Measurements from ENCODE around the gene CGNL1. TPM values are rescaled to one million over a fixed set of nuclear protein-coding genes. Genes with fewer than 3 reads are reported as not detected.

Gene CGNL1
- total RNA-seq, 1 experiment from 2014 or later: 3.3 TPM

- Mint-ChIP-seq H3K4me3 (ENCODE audit: low read depth, unreplicated experiment) (no peak overlapping the region), H3K4me1 (ENCODE audit: low read depth, unreplicated experiment) (peaks cover 26% of the 10 kb centered on the region), H3K9me3 (ENCODE audit: low read depth, unreplicated experiment) (no peaks in the 10 kb centered on the region), H3K36me3 (ENCODE audit: insufficient read depth, unreplicated experiment) (peaks cover 7% of the 10 kb centered on the region), H3K27ac (ENCODE audit: unreplicated experiment) (peak overlapping the region; percentile 87), H3K27me3 (ENCODE audit: unreplicated experiment) (no peaks in the 10 kb centered on the region)
- intact Hi-C loops (cut with micrococcal nuclease; ENCODE audit: unreplicated experiment): no loop called here
- no peak for DNase-seq
- TF ChIP-seq CTCF (IDR thresholded peaks at IDR 0.05; ENCODE audit: unreplicated experiment): no peak
- BruUV-seq (replicated peaks): no TSS peak
- CTCF ChIA-PET: interaction anchor here (1.7 to 2.4 kb wide), 2 partner anchors 19 to 41 kb away, joined by 12 to 14 read pairs; no protein-coding TSS in a partner anchor
These were observed 110.5 kb downstream of the CGNL1 start for GRCh38 chr15:57486833-57487232.

- BruUV-seq (replicated peaks): no TSS peak
- Mint-ChIP-seq H3K4me1 (ENCODE audit: low read depth, unreplicated experiment) (peaks cover 26% of the 10 kb centered on the region), H3K9me3 (ENCODE audit: low read depth, unreplicated experiment) (no peaks in the 10 kb centered on the region), H3K27ac (ENCODE audit: unreplicated experiment) (no peak overlapping the region), H3K27me3 (ENCODE audit: unreplicated experiment) (no peaks in the 10 kb centered on the region), H3K4me3 (ENCODE audit: low read depth, unreplicated experiment) (no peak overlapping the region), H3K36me3 (ENCODE audit: insufficient read depth, unreplicated experiment) (peaks cover 7% of the 10 kb centered on the region)
- CTCF ChIA-PET: no interaction called here
- intact Hi-C loops (cut with micrococcal nuclease; ENCODE audit: unreplicated experiment): no loop called here
- no peak for TF ChIP-seq CTCF (IDR thresholded peaks at IDR 0.05; ENCODE audit: unreplicated experiment)
- no peak for DNase-seq
These were observed 112.8 kb downstream of the CGNL1 start for GRCh38 chr15:57489122-57489521.

GRCh38 chr15:57493351-57493750 lies 117.0 kb downstream of the CGNL1 start:
- peaks cover 30% of the 10 kb centered on the region for H3K4me1 Mint-ChIP-seq (ENCODE audit: low read depth, unreplicated experiment)
- H3K27ac Mint-ChIP-seq (ENCODE audit: unreplicated experiment): no peak overlapping the region
- no TSS peak for BruUV-seq (replicated peaks)
- intact Hi-C loops (cut with micrococcal nuclease; ENCODE audit: unreplicated experiment): no loop called here
- no peaks in the 10 kb centered on the region for H3K36me3 Mint-ChIP-seq (ENCODE audit: insufficient read depth, unreplicated experiment)
- CTCF ChIA-PET: no interaction called here
- H3K27me3 Mint-ChIP-seq (ENCODE audit: unreplicated experiment): no peaks in the 10 kb centered on the region
- no peaks in the 10 kb centered on the region for H3K9me3 Mint-ChIP-seq (ENCODE audit: low read depth, unreplicated experiment)
- no peak for DNase-seq
- TF ChIP-seq CTCF (IDR thresholded peaks at IDR 0.05; ENCODE audit: unreplicated experiment): no peak
- H3K4me3 Mint-ChIP-seq (ENCODE audit: low read depth, unreplicated experiment): no peak overlapping the region

- no TSS peak for BruUV-seq (replicated peaks)
- no peaks in the 10 kb centered on the region for H3K9me3 Mint-ChIP-seq (ENCODE audit: low read depth, unreplicated experiment)
- H3K4me1 Mint-ChIP-seq (ENCODE audit: low read depth, unreplicated experiment): peaks cover 42% of the 10 kb centered on the region
- CTCF ChIA-PET: interaction anchor here (1.2 kb wide), 1 partner anchor 10 kb away, joined by 3 read pairs; no protein-coding TSS in a partner anchor
- no peak overlapping the region for H3K4me3 Mint-ChIP-seq (ENCODE audit: low read depth, unreplicated experiment)
- H3K27ac Mint-ChIP-seq (ENCODE audit: unreplicated experiment): no peak overlapping the region
- no peak for TF ChIP-seq CTCF (IDR thresholded peaks at IDR 0.05; ENCODE audit: unreplicated experiment)
- H3K27me3 Mint-ChIP-seq (ENCODE audit: unreplicated experiment): no peaks in the 10 kb centered on the region
- no peak for DNase-seq
- peaks cover 1% of the 10 kb centered on the region for H3K36me3 Mint-ChIP-seq (ENCODE audit: insufficient read depth, unreplicated experiment)
- intact Hi-C loops (cut with micrococcal nuclease; ENCODE audit: unreplicated experiment): no loop called here
These were observed 118.3 kb downstream of the CGNL1 start for GRCh38 chr15:57494581-57494980.
